H1 (cell line): ENCODE measurements around the gene BUD23. TPM values are rescaled to one million over a fixed set of nuclear protein-coding genes. Genes with fewer than 3 reads are reported as not detected.
A peak's percentile ranks its signal among the peaks of the same experiment; 100 is the strongest.

ENCODE experiments used
- ASH2L ChIP-seq: fragments of 200-600, 300-600 bp; sonication (generic); IDR thresholded peaks from one replicate; pipeline ENCODE4 v1.7.1; 2017; ENCODE audit warnings: low read length
- BCL11A ChIP-seq, 2 experiments: IDR thresholded peaks; one replicate each; pipeline ENCODE4 v1.6.1; 2011; ENCODE audit warnings: low read depth in 2 of 2, low read length in 2 of 2, mild to moderate bottlenecking in 2 of 2
- BRCA1 ChIP-seq: IDR thresholded peaks from 2 replicates; pipeline ENCODE4 v1.6.1; 2012; ENCODE audit warnings: low read depth, low read length, improper control_type of control experiment
- CBX8 ChIP-seq: fragments of 300-800, 300-1000 bp; sonication (generic); IDR thresholded peaks from 2 replicates; pipeline ENCODE4 v1.7.1; 2016; ENCODE audit warnings: low read depth, low read length, borderline replicate concordance
- CHD1 ChIP-seq: IDR thresholded peaks from 2 replicates; pipeline ENCODE4 v1.6.1; 2012; ENCODE audit warnings: low read depth, low read length, improper control_type of control experiment
- CHD2 ChIP-seq: IDR thresholded peaks from 2 replicates; pipeline ENCODE4 v1.6.1; 2012; ENCODE audit warnings: low read length, improper control_type of control experiment
- FOSL1 ChIP-seq: IDR thresholded peaks from 2 replicates; pipeline ENCODE4 v1.6.1; 2011; ENCODE audit warnings: mild to moderate bottlenecking, low read depth, low read length, moderate library complexity; ENCODE audit not compliant: insufficient read depth
- GABPA ChIP-seq: IDR thresholded peaks from 2 replicates; pipeline ENCODE4 v1.6.1; 2011; ENCODE audit warnings: mild to moderate bottlenecking, low read length, moderate library complexity, borderline replicate concordance; ENCODE audit not compliant: insufficient read depth
- GTF2F1 ChIP-seq: IDR thresholded peaks from 2 replicates; pipeline ENCODE4 v1.6.1; 2012; ENCODE audit warnings: low read depth, low read length, improper control_type of control experiment, borderline replicate concordance
- HDAC6 ChIP-seq: IDR thresholded peaks from one replicate; pipeline ENCODE4 v1.7.1; 2012; ENCODE audit warnings: low read depth, mild to moderate bottlenecking, inconsistent platforms, low read length, moderate library complexity
- JUND ChIP-seq: IDR thresholded peaks from 2 replicates; pipeline ENCODE4 v1.6.1; 2011; ENCODE audit warnings: mild to moderate bottlenecking, improper control_type of control experiment, low read length
- POLR2A ChIP-seq, 2 experiments: IDR thresholded peaks; 1 replicate in 1 of 2; 2 replicates in 1 of 2; pipeline ENCODE4 v1.6.1; 2011; ENCODE audit warnings: low read depth in 2 of 2, low read length in 2 of 2, mild to moderate bottlenecking in 2 of 2; ENCODE audit errors: control extremely low read depth in 1 of 2
- POLR2AphosphoS5 ChIP-seq: IDR thresholded peaks from 2 replicates; pipeline ENCODE4 v1.6.1; 2011; ENCODE audit warnings: low read depth, low read length
- RBBP5 ChIP-seq: IDR thresholded peaks from 2 replicates; pipeline ENCODE4 v1.7.1; 2012; ENCODE audit warnings: low read depth, mild to moderate bottlenecking, inconsistent platforms, low read length, moderate library complexity, borderline replicate concordance
- SP1 ChIP-seq: IDR thresholded peaks from 2 replicates; pipeline ENCODE4 v1.6.1; 2011; ENCODE audit warnings: low read depth, low read length
- SP2 ChIP-seq: IDR thresholded peaks from 2 replicates; pipeline ENCODE4 v1.6.1; 2012; ENCODE audit warnings: mild to moderate bottlenecking, low read length, inconsistent platforms
- SP4 ChIP-seq: IDR thresholded peaks from 2 replicates; pipeline ENCODE4 v1.6.1; 2012; ENCODE audit warnings: low read length, inconsistent platforms
- SUZ12 ChIP-seq: fragments of 200-600 bp; sonication (generic); IDR thresholded peaks from 2 replicates; pipeline ENCODE4 v1.6.1; 2012; ENCODE audit warnings: mild to moderate bottlenecking, inconsistent platforms, low read length, moderate library complexity, mixed read lengths
- TCF12 ChIP-seq: IDR thresholded peaks from 2 replicates; pipeline ENCODE4 v1.6.1; 2011; ENCODE audit warnings: low read depth, mild to moderate bottlenecking, low read length
- TEAD4 ChIP-seq: IDR thresholded peaks from 2 replicates; pipeline ENCODE4 v1.6.1; 2012; ENCODE audit warnings: low read depth, low read length, inconsistent platforms, mixed read lengths
- USF2 ChIP-seq: IDR thresholded peaks from 2 replicates; pipeline ENCODE4 v1.6.1; 2011; ENCODE audit warnings: low read length, improper control_type of control experiment
- ZNF274 ChIP-seq: IDR thresholded peaks from 2 replicates; pipeline ENCODE4 v1.7.0; 2012; ENCODE audit warnings: low read length, borderline replicate concordance; ENCODE audit errors: extremely low read depth
- polyA plus RNA-seq, 7 experiments: library from polyadenylated mRNA; depleted of rRNA in 3 of 7; stranded (reverse) in 5 of 7; unstranded in 2 of 7; fragments of >200 nt in 5 of 7; fragments of 200-250 nt in 2 of 7; gene quantifications; 1 replicate in 5 of 7; 2 replicates in 1 of 7; 4 replicates in 1 of 7; pipeline versions ENCODE4 v1.2.1 to v1.2.3, GENCODE V29; 2011 to 2013; ENCODE audit warnings: missing spikeins in 2 of 7, mixed read lengths in 2 of 7
- total RNA-seq: library from RNA; stranded (reverse); fragmentation: NEBNext Ultra II Directional; extraction: Animal tissue kit (Norgen Biotek cat#: 25700); gene quantifications from 2 replicates; pipeline ENCODE4 v1.2.1, GENCODE V29; 2021
- TF ChIP-seq, protein P1 (sequence below): IDR thresholded peaks from 2 replicates; pipeline ENCODE4 v1.6.1; 2012; ENCODE audit warnings: inconsistent platforms
- TF ChIP-seq, protein P2 (sequence below): IDR thresholded peaks from 2 replicates; pipeline ENCODE4 v1.6.1; 2011; ENCODE audit warnings: low read depth, mild to moderate bottlenecking, low read length; ENCODE audit not compliant: insufficient read depth

The BUD23 gene
- total and polyA plus RNA-seq, 2 of the 8 experiments (the other 6 are each of a cell fraction or from before 2014, with no cell fraction given) = 72.3 to 78.4 TPM

DNA sequence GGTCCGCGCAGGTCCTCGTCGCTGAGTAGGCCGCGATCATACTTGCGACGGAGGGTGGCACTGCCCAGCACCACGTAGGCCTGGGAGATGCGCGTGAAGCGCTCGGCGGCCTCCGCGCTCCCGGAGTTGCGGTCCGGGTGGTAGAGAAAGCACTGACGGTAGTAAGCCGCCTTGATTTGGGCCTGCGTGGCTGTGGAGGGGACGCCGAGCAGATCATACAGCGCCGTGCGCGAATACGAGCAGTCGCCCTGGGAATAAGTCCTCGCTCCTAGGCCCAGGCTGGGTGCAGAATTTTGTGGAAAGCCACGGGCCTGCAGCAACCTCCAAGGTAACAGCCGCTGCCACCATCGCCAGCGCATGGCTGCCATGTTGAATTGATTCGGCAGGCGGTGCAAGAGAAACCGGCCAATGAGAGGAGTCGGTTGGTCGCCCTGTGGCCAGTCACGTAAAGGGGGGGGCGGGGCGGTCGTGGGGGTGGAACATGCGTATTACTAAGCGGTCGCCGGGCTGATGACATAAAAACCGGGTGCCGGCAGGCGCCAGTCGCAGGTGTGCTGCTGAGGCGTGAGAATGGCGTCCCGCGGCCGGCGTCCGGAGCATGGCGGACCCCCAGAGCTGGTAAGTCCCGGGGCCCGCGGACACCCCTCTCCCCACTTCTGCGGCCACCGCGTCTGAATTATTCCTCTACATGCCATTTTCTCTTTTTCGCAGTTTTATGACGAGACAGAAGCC is at the start of gene BUD23, which contains the start of gene DNAJC30 (continued):
- TF ChIP-seq HDAC6 = no peak
- TF ChIP-seq SP1 = peak; percentile 64
- peak; percentile 86 for TF ChIP-seq ASH2L
- TF ChIP-seq BRCA1 = no peak
- TF ChIP-seq TCF12 = peak; percentile 86; the same call in 1 of the 2 replicates
- TF ChIP-seq GTF2F1 = no peak
- TF ChIP-seq POLR2AphosphoS5 = peak; percentile 95
- no peak; the same call in 1 of the 2 replicates for TF ChIP-seq CHD2
- no peak for TF ChIP-seq GABPA
- TF ChIP-seq POLR2A (IDR thresholded peaks at IDR 0.05; ENCODE audit: control extremely low read depth in 1 of 2, low read depth in 2 of 2, low read length in 2 of 2) = peak; percentile 95 to 98
- TF ChIP-seq RBBP5 = peak; percentile 76; the same call in 1 of the 2 replicates
- no peak for TF ChIP-seq SUZ12
- TF ChIP-seq, protein P1, sequence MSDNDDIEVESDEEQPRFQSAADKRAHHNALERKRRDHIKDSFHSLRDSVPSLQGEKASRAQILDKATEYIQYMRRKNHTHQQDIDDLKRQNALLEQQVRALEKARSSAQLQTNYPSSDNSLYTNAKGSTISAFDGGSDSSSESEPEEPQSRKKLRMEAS = peak; percentile 77
- TF ChIP-seq SP4 = 0 out of 2 replicates have a peak, but pooled peaks have one; percentile 48
- no peak for TF ChIP-seq FOSL1
- peak; percentile 7; the same call in 1 of the 2 replicates for TF ChIP-seq SP2
- TF ChIP-seq CBX8 = no peak
- TF ChIP-seq CHD1 = no peak
- TF ChIP-seq ZNF274 = no peak
- no peak for TF ChIP-seq JUND
- no peak for TF ChIP-seq BCL11A (IDR thresholded peaks at IDR 0.05; ENCODE audit: low read depth in 2 of 2, low read length in 2 of 2)
- TF ChIP-seq, protein P2, sequence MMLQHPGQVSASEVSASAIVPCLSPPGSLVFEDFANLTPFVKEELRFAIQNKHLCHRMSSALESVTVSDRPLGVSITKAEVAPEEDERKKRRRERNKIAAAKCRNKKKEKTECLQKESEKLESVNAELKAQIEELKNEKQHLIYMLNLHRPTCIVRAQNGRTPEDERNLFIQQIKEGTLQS = peak; percentile 90
- 0 out of 2 replicates have a peak, but pooled peaks have one; percentile 2 for TF ChIP-seq TEAD4
- no peak for TF ChIP-seq USF2
